ENCODE data around the gene STAT2.

DNA sequence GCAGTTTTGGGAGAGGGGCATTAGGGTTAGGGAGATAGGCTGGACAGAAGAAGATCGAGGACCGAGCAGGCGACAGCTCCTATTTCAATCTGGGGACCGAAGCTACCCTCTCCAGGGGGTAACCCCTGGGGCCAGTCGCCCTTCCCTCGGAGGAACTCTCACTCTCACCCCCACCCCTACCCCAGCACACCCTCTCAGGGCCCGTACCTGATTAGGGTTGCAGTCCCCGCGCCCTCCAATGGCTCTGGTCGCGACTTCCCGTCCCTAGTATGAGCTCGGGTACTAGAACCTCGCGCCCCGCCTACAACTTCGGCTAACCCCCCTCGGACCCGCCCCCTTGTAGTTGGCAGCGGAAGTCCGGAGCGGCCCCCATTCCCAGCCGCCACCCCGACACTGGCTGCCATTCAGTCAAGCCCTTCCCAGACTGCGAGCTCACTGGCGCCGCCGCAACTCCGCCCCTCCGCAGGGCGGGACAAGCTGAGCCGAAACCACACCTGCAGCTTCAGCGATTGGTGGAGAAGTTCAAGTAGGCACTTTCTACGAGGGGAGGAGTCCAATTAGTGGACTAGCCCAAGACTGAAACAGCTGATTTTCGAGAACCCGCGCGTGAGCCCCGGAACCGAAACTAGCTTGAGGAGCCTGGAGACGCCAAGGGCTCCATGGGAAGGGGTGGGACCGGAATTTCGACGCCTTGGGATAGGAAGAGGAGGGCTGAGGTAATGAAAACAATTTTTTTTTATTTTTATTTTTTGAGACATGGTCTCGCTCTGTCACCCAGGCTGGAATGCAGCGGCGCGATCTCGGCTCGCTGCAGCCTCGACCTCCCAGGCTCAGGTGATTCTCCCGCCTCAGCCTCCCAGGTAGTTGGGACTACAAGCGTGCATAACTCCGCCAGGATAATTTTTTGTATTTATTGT is at the start of gene STAT2:
- TF ChIP-seq, protein P1, sequence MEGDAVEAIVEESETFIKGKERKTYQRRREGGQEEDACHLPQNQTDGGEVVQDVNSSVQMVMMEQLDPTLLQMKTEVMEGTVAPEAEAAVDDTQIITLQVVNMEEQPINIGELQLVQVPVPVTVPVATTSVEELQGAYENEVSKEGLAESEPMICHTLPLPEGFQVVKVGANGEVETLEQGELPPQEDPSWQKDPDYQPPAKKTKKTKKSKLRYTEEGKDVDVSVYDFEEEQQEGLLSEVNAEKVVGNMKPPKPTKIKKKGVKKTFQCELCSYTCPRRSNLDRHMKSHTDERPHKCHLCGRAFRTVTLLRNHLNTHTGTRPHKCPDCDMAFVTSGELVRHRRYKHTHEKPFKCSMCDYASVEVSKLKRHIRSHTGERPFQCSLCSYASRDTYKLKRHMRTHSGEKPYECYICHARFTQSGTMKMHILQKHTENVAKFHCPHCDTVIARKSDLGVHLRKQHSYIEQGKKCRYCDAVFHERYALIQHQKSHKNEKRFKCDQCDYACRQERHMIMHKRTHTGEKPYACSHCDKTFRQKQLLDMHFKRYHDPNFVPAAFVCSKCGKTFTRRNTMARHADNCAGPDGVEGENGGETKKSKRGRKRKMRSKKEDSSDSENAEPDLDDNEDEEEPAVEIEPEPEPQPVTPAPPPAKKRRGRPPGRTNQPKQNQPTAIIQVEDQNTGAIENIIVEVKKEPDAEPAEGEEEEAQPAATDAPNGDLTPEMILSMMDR (IDR thresholded peaks at IDR 0.05; ENCODE audit: low read length): no peak
- TF ChIP-seq EZH2 (IDR thresholded peaks at IDR 0.05; ENCODE audit: borderline replicate concordance, low read length): no peak
